ENCODE data around the gene FOXP1.

- TF ChIP-seq CTCF (optimal IDR thresholded peaks at IDR 0.05 in 1 of 3, IDR thresholded peaks at IDR 0.05 in 1 of 3, conservative IDR thresholded peaks at IDR 0.05 in 1 of 3; ENCODE audit: extremely low read depth in 1 of 3, insufficient read depth in 2 of 3, low read length in 3 of 3), result no peak
- TF ChIP-seq EZH2 (IDR thresholded peaks at IDR 0.05; ENCODE audit: low read length), result no peak
Measured at GRCh38 chr3:71153713-71154112, 429.8 kb downstream of the FOXP1 start.

Data from keratinocyte (primary cell).